Vagina (tissue), 2 donors: Measurements from ENCODE around the gene FAM53B. TPM values are rescaled to one million over a fixed set of nuclear protein-coding genes. Genes with fewer than 3 reads are reported as not detected.

Experiments used
- DNase-seq, 2 donors: peaks; one replicate each; pipeline ENCODE4 v3.0.0-alpha.2; 2017; ENCODE audit errors: extremely low spot score in 2 of 2
- H3K27ac ChIP-seq: fragments of 200-600 bp; sonication (generic); one replicate; pipeline ENCODE4 v1.5.1; 2019
- H3K27me3 ChIP-seq: fragments of 200-600 bp; sonication (generic); one replicate; pipeline ENCODE4 v1.5.1; 2019
- H3K36me3 ChIP-seq, 2 donors: fragments of 200-600 bp; sonication (generic); one replicate each; pipeline ENCODE4 v1.5.1; 2017 to 2019
- H3K4me1 ChIP-seq: fragments of 200-600 bp; sonication (generic); one replicate; pipeline ENCODE4 v1.5.1; 2019
- H3K4me3 ChIP-seq, 2 donors: fragments of 200-600 bp; sonication (generic); 1 replicate in 1 of 2; 2 replicates in 1 of 2; pipeline ENCODE4 v1.5.1; 2016 to 2019
- H3K9me3 ChIP-seq: fragments of 200-600 bp; sonication (generic); one replicate; pipeline ENCODE4 v1.5.1; 2019
- POLR2A ChIP-seq, 2 donors: fragments of 450-650 bp; IDR thresholded peaks; one replicate each; pipeline ENCODE4 v1.6.1; 2017; ENCODE audit warnings: antibody characterized with exemption in 2 of 2, mild to moderate bottlenecking in 2 of 2, moderate library complexity in 2 of 2
- POLR2AphosphoS5 ChIP-seq, 2 donors: sonication (generic); formaldehyde crosslinking; IDR thresholded peaks; one replicate each; pipeline ENCODE4 v1.9.0; 2017; ENCODE audit warnings: antibody characterized with exemption in 2 of 2, mild to moderate bottlenecking in 2 of 2, low read depth in 1 of 2; ENCODE audit not compliant: insufficient read depth in 1 of 2
- intact Hi-C: fragments of 100-400 bp; cut with DNase I; formaldehyde crosslinking; loops from one replicate; pipeline ENCODE4 v1.15.1; 2023
- total RNA-seq: library from RNA; depleted of rRNA; stranded (reverse); fragments of >200 nt; gene quantifications from one replicate; pipeline ENCODE4 v1.2.3, GENCODE V29; 2016
- TF ChIP-seq, protein P1 (sequence below), 3 experiments: fragments of 450-650 bp in 2 of 3; fragments of 200-600 bp in 1 of 3; sonication (generic) in 1 of 3; IDR thresholded peaks; one replicate each; pipeline ENCODE4 v1.5.1; 2017 to 2019; ENCODE audit warnings: antibody characterized with exemption in 3 of 3, mild to moderate bottlenecking in 2 of 3, moderate library complexity in 2 of 3

FAM53B gene
- total RNA-seq, 1 donor from 2014 or later, result 35.1 TPM

DNA sequence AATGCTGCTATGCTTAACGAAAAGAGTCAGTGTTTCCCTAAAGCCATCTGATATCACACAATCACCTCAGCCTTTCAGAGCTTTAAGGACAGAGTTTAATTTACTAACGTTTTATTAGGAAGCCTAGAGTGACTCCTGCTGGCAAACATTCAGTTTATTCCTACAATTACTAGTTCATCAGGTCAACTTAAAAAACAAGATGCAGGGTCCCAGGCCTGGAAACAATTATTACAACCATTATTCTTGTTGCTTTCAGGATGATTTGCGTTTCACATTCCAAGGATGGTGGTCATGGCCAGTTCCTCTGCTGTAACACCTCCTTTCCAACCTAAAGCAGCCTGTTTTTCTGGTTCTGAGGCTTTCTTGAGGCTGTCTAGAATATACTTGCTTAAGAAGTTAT is 1.5 kb upstream of the FAM53B start:
- Histone ChIP-seq H3K9me3 (no peaks in the 10 kb centered on the region), H3K27ac (peak overlapping the region; percentile 76), H3K4me3 (no peak overlapping the region), H3K4me1 (peaks cover 60% of the 10 kb centered on the region), H3K36me3 (no peaks in the 10 kb centered on the region), H3K27me3 (no peaks in the 10 kb centered on the region)
- TF ChIP-seq, protein P1, sequence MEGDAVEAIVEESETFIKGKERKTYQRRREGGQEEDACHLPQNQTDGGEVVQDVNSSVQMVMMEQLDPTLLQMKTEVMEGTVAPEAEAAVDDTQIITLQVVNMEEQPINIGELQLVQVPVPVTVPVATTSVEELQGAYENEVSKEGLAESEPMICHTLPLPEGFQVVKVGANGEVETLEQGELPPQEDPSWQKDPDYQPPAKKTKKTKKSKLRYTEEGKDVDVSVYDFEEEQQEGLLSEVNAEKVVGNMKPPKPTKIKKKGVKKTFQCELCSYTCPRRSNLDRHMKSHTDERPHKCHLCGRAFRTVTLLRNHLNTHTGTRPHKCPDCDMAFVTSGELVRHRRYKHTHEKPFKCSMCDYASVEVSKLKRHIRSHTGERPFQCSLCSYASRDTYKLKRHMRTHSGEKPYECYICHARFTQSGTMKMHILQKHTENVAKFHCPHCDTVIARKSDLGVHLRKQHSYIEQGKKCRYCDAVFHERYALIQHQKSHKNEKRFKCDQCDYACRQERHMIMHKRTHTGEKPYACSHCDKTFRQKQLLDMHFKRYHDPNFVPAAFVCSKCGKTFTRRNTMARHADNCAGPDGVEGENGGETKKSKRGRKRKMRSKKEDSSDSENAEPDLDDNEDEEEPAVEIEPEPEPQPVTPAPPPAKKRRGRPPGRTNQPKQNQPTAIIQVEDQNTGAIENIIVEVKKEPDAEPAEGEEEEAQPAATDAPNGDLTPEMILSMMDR (IDR thresholded peaks at IDR 0.05), result peak; percentile 16 to 31 (median 29)
- TF ChIP-seq POLR2AphosphoS5 (IDR thresholded peaks at IDR 0.05; ENCODE audit: insufficient read depth in 1 of 2, low read depth in 1 of 2) (peak in 1 of 2 donors; percentile 36), POLR2A (IDR thresholded peaks at IDR 0.05) (no peak)
- no peak for DNase-seq
- intact Hi-C loops, result loop anchor here (2.0 kb wide), 1 partner anchor 209 kb away; no protein-coding TSS in a partner anchor

GRCh38 chr10:124745252-124745651 is 1.1 kb upstream of the FAM53B start:
- no peaks in the 10 kb centered on the region for H3K9me3 ChIP-seq
- TF ChIP-seq POLR2A (IDR thresholded peaks at IDR 0.05), result no peak
- TF ChIP-seq, protein P1 (IDR thresholded peaks at IDR 0.05), result no peak
- no peak for TF ChIP-seq POLR2AphosphoS5 (IDR thresholded peaks at IDR 0.05; ENCODE audit: insufficient read depth in 1 of 2, low read depth in 1 of 2)
- peak overlapping the region; percentile 76 for H3K27ac ChIP-seq
- intact Hi-C loops, result loop anchor here (2.0 kb wide), 1 partner anchor 208 kb away; no protein-coding TSS in a partner anchor
- no peak for DNase-seq
- peak overlapping the region in 1 of 2 donors; percentile 87 for H3K4me3 ChIP-seq
- no peaks in the 10 kb centered on the region for H3K36me3 ChIP-seq
- no peaks in the 10 kb centered on the region for H3K27me3 ChIP-seq
- peaks cover 64% of the 10 kb centered on the region for H3K4me1 ChIP-seq

DNA sequence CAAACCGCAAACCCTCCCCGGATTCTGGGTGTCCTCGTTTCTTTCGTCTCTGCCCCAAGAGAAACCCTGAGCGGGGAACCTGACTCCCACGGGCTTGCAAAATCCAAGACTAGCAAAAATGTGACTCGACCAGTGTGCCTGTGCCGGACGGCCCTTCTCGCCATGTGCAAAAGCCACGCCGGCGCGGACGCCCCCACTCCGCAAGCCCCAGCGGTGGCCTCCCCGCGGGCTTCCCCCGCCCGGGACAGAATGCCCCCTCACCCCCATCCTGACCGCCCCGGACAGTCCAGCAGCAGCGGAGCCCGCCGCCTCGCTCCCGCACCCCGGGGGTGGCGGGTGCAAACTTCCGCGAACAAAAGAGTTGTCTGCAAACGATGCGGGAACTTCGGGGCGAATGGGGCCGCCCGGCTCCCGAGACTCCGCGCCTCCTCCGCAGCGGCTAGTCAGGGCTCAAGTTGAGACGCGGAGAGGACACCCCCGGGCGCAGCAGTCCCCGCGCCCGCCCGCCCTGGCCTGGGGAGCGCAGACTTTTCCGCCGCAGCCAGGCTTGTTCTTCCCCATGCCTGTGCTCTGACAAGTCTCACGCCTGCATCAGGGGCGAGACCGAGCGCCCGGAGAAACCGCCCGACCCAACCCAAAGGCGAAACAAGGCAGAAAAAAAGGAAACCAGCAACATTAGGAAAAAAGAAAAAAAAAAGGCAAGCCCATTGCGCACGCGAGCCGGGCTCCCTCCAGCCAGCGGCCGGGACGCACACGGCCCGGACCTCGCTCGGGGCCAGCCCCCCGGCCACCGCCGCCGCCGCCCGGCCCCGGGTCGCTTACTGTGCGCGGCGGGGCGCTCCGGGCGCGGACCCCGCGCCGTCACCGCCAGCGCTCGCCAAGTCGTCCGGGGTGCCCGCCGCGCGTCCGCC is 732 bp downstream of the FAM53B start:
- H3K4me1 ChIP-seq, result peaks cover 82% of the 10 kb centered on the region

GRCh38 chr10:124742413-124743190 is 1.6 kb downstream of the FAM53B start:
- intact Hi-C loops, result loop anchor here (5.0 kb wide), 2 partner anchors 40 to 120 kb away; no protein-coding TSS in a partner anchor
- H3K27ac ChIP-seq, result peak overlapping the region; percentile 90
- no peaks in the 10 kb centered on the region for H3K27me3 ChIP-seq
- peak in 1 of 2 donors; percentile 88 for DNase-seq
- H3K36me3 ChIP-seq, result no peaks in the 10 kb centered on the region
- peaks cover 83% of the 10 kb centered on the region for H3K4me1 ChIP-seq
- no peaks in the 10 kb centered on the region for H3K9me3 ChIP-seq
- TF ChIP-seq, protein P1 (IDR thresholded peaks at IDR 0.05), result peak in 1 of 3 experiments; percentile 19
- TF ChIP-seq POLR2AphosphoS5 (IDR thresholded peaks at IDR 0.05; ENCODE audit: insufficient read depth in 1 of 2, low read depth in 1 of 2) (peak; percentile 20 to 54), POLR2A (IDR thresholded peaks at IDR 0.05) (no peak)
- peak overlapping the region; percentile 74 to 87 for H3K4me3 ChIP-seq

More for the DNA sequence above, 732 bp downstream of the FAM53B start:
- TF ChIP-seq POLR2AphosphoS5 (IDR thresholded peaks at IDR 0.05; ENCODE audit: insufficient read depth in 1 of 2, low read depth in 1 of 2) (no peak), POLR2A (IDR thresholded peaks at IDR 0.05) (no peak)
- TF ChIP-seq, protein P1 (IDR thresholded peaks at IDR 0.05), result no peak
- Histone ChIP-seq H3K27me3 (no peaks in the 10 kb centered on the region), H3K27ac (peak overlapping the region; percentile 90), H3K9me3 (no peaks in the 10 kb centered on the region), H3K4me3 (peak overlapping the region; percentile 74 to 87), H3K36me3 (no peaks in the 10 kb centered on the region)
- intact Hi-C loops, result loop anchor here (2.0 to 5.0 kb wide), 3 partner anchors 41 to 207 kb away; no protein-coding TSS in a partner anchor
- peak in 1 of 2 donors; percentile 87 for DNase-seq
